K562 (cell line): ENCODE results near the gene NRTN. TPM values are rescaled to one million over a fixed set of nuclear protein-coding genes. Genes with fewer than 3 reads are reported as not detected.

ENCODE experiments used
- ATF7 ChIP-seq: fragments of 450-650 bp; IDR thresholded peaks from 2 replicates; pipeline ENCODE4 v1.7.1; 2014; ENCODE audit warnings: mild to moderate bottlenecking, moderate library complexity
- E2F8 ChIP-seq: fragments of 450-650 bp; IDR thresholded peaks from 2 replicates; pipeline ENCODE4 v1.7.1; 2018; ENCODE audit warnings: mild to moderate bottlenecking, low read depth; ENCODE audit not compliant: partially characterized antibody
- ELF4 ChIP-seq: fragments of 450-650 bp; formaldehyde crosslinking; IDR thresholded peaks from 2 replicates; pipeline ENCODE4 v1.4.0; 2022; ENCODE audit warnings: missing genetic modification characterization
- KLF16 ChIP-seq: IDR thresholded peaks from 2 replicates; pipeline ENCODE4 v1.6.1; 2016; ENCODE audit warnings: antibody characterized with exemption
- MYC ChIP-seq, 2 experiments: fragments of 250-450 bp in 1 of 2; sonication (Bioruptor Pico) in 1 of 2; IDR thresholded peaks; 2 replicates each; pipeline versions ENCODE4 v1.5.1 to v1.6.1; 2012 to 2021; ENCODE audit warnings: low read depth in 2 of 2, borderline replicate concordance in 1 of 2, improper control_type of control experiment in 1 of 2, low read length in 1 of 2, mild to moderate bottlenecking in 1 of 2, moderate library complexity in 1 of 2
- SREBF2 ChIP-seq: sonication (generic); formaldehyde crosslinking; IDR thresholded peaks from 2 replicates; pipeline ENCODE4 v1.4.0; 2020; ENCODE audit warnings: mild to moderate bottlenecking, missing genetic modification reagents
- ZFX ChIP-seq: sonication (generic); formaldehyde crosslinking; IDR thresholded peaks from 2 replicates; pipeline ENCODE4 v1.8.0; 2022; ENCODE audit warnings: mild to moderate bottlenecking, missing genetic modification reagents, moderate library complexity
- ZNF174 ChIP-seq: fragments of 250-450 bp; sonication (Bioruptor Pico); IDR thresholded peaks from 2 replicates; pipeline ENCODE4 v1.4.0; 2020; ENCODE audit warnings: mild to moderate bottlenecking
- ZNF282 ChIP-seq: sonication (generic); formaldehyde crosslinking; IDR thresholded peaks from 2 replicates; pipeline ENCODE4 v1.8.1; 2023; ENCODE audit warnings: missing genetic modification reagents
- ZNF707 ChIP-seq: fragments of 250-450 bp; sonication (Bioruptor Pico); conservative IDR thresholded peaks from 2 replicates; pipeline ENCODE4 v1.8.0; 2022; ENCODE audit warnings: inconsistent platforms, mild to moderate bottlenecking, moderate library complexity
- polyA plus RNA-seq, 8 experiments: library from polyadenylated mRNA; depleted of rRNA in 4 of 8; stranded (reverse) in 5 of 8; unstranded in 3 of 8; fragments of >200 nt; fragmentation: Nextera tagmentation in 2 of 8; fragmentation: Illumina TruSeq in 1 of 8; extraction: Ambion mirVana in 2 of 8; extraction: Trizol in 1 of 8; gene quantifications; 2 replicates each; pipeline versions ENCODE4 v1.2.1 to v1.2.3, GENCODE V29; 2011 to 2014; ENCODE audit warnings: inconsistent platforms in 1 of 8, missing spikeins in 1 of 8
- total RNA-seq, 7 experiments: library from RNA; depleted of rRNA in 6 of 7; stranded (reverse); fragments of >200 nt in 6 of 7; fragmentation: Illumina TruSeq in 2 of 7; extraction: Trizol in 2 of 7; gene quantifications; 2 replicates each; pipeline versions ENCODE4 v1.2.1 to v1.2.3, GENCODE V29; 2011 to 2021; ENCODE audit warnings: low replicate concordance in 1 of 7
- TF ChIP-seq, protein P1 (sequence below), 2 experiments: fragments of 450-650 bp in 1 of 2; sonication (generic) in 1 of 2; formaldehyde crosslinking in 1 of 2; IDR thresholded peaks; 2 replicates each; pipeline versions ENCODE4 v1.7.1 to v1.9.0; 2016 to 2022; ENCODE audit warnings: inconsistent platforms in 1 of 2, mild to moderate bottlenecking in 1 of 2, missing genetic modification reagents in 1 of 2
- TF ChIP-seq, protein P2 (sequence below), 3 experiments: IDR thresholded peaks in 2 of 3; conservative IDR thresholded peaks in 1 of 3; 2 replicates each; pipeline ENCODE4 v1.5.1; 2011 to 2012; ENCODE audit warnings: low read length in 3 of 3, mild to moderate bottlenecking in 3 of 3, control low read depth in 2 of 3, improper control_type of control experiment in 1 of 3, inconsistent platforms in 1 of 3, low read depth in 1 of 3, mixed read lengths in 1 of 3, moderate library complexity in 1 of 3; ENCODE audit not compliant: insufficient read depth in 2 of 3

NRTN gene
- total and polyA plus RNA-seq, 9 of the 15 experiments (the other 6 are each of a cell fraction or from before 2014, with no cell fraction given) = 0.62 to 8.1 (median 1.6) TPM; not detected in 2

GRCh38 chr19:5803752-5804515, 933 bp upstream of the NRTN start (continued):
- TF ChIP-seq MYC (IDR thresholded peaks at IDR 0.05; ENCODE audit: low read depth, low read length) (peak; percentile 74; the same call in 1 of the 2 replicates), MYC (CRISPR knock-in tag; IDR thresholded peaks at IDR 0.05; ENCODE audit: borderline replicate concordance, low read depth) (no peak), KLF16 (peak; percentile 71), ZFX (CRISPR knock-in tag) (peak; percentile 65), ZNF707 (CRISPR knock-in tag) (0 out of 2 replicates have a peak, but pooled peaks have one; percentile 12), ATF7 (peak; percentile 69; the same call in 1 of the 2 replicates), ZNF174 (CRISPR knock-in tag) (no peak), ZNF282 (CRISPR knock-in tag) (no peak; the same call in 1 of the 2 replicates), E2F8 (peak; percentile 89), ELF4 (no peak), SREBF2 (CRISPR knock-in tag) (peak; percentile 94)
- TF ChIP-seq, protein P1, sequence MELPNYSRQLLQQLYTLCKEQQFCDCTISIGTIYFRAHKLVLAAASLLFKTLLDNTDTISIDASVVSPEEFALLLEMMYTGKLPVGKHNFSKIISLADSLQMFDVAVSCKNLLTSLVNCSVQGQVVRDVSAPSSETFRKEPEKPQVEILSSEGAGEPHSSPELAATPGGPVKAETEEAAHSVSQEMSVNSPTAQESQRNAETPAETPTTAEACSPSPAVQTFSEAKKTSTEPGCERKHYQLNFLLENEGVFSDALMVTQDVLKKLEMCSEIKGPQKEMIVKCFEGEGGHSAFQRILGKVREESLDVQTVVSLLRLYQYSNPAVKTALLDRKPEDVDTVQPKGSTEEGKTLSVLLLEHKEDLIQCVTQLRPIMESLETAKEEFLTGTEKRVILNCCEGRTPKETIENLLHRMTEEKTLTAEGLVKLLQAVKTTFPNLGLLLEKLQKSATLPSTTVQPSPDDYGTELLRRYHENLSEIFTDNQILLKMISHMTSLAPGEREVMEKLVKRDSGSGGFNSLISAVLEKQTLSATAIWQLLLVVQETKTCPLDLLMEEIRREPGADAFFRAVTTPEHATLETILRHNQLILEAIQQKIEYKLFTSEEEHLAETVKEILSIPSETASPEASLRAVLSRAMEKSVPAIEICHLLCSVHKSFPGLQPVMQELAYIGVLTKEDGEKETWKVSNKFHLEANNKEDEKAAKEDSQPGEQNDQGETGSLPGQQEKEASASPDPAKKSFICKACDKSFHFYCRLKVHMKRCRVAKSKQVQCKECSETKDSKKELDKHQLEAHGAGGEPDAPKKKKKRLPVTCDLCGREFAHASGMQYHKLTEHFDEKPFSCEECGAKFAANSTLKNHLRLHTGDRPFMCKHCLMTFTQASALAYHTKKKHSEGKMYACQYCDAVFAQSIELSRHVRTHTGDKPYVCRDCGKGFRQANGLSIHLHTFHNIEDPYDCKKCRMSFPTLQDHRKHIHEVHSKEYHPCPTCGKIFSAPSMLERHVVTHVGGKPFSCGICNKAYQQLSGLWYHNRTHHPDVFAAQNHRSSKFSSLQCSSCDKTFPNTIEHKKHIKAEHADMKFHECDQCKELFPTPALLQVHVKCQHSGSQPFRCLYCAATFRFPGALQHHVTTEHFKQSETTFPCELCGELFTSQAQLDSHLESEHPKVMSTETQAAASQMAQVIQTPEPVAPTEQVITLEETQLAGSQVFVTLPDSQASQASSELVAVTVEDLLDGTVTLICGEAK (IDR thresholded peaks at IDR 0.05) = no peak; the same call in 1 of the 2 replicates
- TF ChIP-seq, protein P1 (CRISPR knock-in tag; IDR thresholded peaks at IDR 0.05) = peak; percentile 63
- TF ChIP-seq, protein P2, sequence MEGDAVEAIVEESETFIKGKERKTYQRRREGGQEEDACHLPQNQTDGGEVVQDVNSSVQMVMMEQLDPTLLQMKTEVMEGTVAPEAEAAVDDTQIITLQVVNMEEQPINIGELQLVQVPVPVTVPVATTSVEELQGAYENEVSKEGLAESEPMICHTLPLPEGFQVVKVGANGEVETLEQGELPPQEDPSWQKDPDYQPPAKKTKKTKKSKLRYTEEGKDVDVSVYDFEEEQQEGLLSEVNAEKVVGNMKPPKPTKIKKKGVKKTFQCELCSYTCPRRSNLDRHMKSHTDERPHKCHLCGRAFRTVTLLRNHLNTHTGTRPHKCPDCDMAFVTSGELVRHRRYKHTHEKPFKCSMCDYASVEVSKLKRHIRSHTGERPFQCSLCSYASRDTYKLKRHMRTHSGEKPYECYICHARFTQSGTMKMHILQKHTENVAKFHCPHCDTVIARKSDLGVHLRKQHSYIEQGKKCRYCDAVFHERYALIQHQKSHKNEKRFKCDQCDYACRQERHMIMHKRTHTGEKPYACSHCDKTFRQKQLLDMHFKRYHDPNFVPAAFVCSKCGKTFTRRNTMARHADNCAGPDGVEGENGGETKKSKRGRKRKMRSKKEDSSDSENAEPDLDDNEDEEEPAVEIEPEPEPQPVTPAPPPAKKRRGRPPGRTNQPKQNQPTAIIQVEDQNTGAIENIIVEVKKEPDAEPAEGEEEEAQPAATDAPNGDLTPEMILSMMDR (IDR thresholded peaks at IDR 0.05 in 2 of 3, conservative IDR thresholded peaks at IDR 0.05 in 1 of 3; ENCODE audit: insufficient read depth in 2 of 3, low read depth in 1 of 3, low read length in 3 of 3) = peak; percentile 98 to 100 (median 99)
